ENCODE results near the gene PITX1. TPM values are rescaled to one million over a fixed set of nuclear protein-coding genes. Genes with fewer than 3 reads are reported as not detected.

The PITX1 gene
- total RNA-seq, 1 experiment from 2014 or later = 31.0 TPM

GRCh38 chr5:135027697-135028615, 6.1 kb downstream of the PITX1 start:
- RAD21 ChIA-PET (ENCODE audit: low non-redundant PET in 1 of 2, low total read pairs in 2 of 2, uncharacterized antibody in 2 of 2, unreplicated experiment in 2 of 2) = no interaction called here
- peaks cover 0 to 3% of the 10 kb centered on the region in 2 experiments; a peak in 1 of 4 replicates for H3K36me3 ChIP-seq (ENCODE audit: control insufficient read depth in 1 of 2, insufficient read depth in 2 of 2, low read length in 2 of 2)
- H3K27ac ChIP-seq (ENCODE audit: low read depth, low read length) = no peak overlapping the region
- H3K79me2 ChIP-seq (ENCODE audit: insufficient read depth, low read length) = peaks cover 51% of the 10 kb centered on the region
- no peak overlapping the region for H2AFZ ChIP-seq (ENCODE audit: low read depth, low read length, poor library complexity, severe bottlenecking)
- peaks cover 13 to 25% of the 10 kb centered on the region in 2 experiments; a peak in 3 of 4 replicates for H3K4me1 ChIP-seq (ENCODE audit: control insufficient read depth in 1 of 2, insufficient read depth in 2 of 2, low read length in 2 of 2)
- POLR2A ChIA-PET = no interaction called here
- H3K4me2 ChIP-seq (ENCODE audit: low read length) = no peak overlapping the region
- no TSS peak for BruUV-seq (replicated peaks)
- CTCF ChIA-PET = no interaction called here
- no peak overlapping the region for H3K9ac ChIP-seq (ENCODE audit: low read length)
- TF ChIP-seq, protein P1, sequence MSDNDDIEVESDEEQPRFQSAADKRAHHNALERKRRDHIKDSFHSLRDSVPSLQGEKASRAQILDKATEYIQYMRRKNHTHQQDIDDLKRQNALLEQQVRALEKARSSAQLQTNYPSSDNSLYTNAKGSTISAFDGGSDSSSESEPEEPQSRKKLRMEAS (IDR thresholded peaks at IDR 0.05) = no peak
- no peak for TF ChIP-seq ATF3 (IDR thresholded peaks at IDR 0.05)
- ATAC-seq = no peak
- no peaks in the 10 kb centered on the region for H3K9me2 ChIP-seq (ENCODE audit: insufficient read depth)
- no peaks in the 10 kb centered on the region for H4K20me1 ChIP-seq (ENCODE audit: insufficient read depth)
- no peak for DNase-seq (ENCODE audit: low read depth, low spot score)
- H3K9me3 ChIP-seq (ENCODE audit: control insufficient read depth in 1 of 2, insufficient read depth in 1 of 2, low read depth in 1 of 2, low read length in 2 of 2) = no peaks in the 10 kb centered on the region
- no peaks in the 10 kb centered on the region for H3K27me3 ChIP-seq (ENCODE audit: insufficient read depth, low read length)
- intact Hi-C loops (cut with micrococcal nuclease) = no loop called here
- no peak overlapping the region for H3K4me3 ChIP-seq (replicated peaks in 1 of 2; ENCODE audit: low read depth in 1 of 2, low read length in 2 of 2)

DNA sequence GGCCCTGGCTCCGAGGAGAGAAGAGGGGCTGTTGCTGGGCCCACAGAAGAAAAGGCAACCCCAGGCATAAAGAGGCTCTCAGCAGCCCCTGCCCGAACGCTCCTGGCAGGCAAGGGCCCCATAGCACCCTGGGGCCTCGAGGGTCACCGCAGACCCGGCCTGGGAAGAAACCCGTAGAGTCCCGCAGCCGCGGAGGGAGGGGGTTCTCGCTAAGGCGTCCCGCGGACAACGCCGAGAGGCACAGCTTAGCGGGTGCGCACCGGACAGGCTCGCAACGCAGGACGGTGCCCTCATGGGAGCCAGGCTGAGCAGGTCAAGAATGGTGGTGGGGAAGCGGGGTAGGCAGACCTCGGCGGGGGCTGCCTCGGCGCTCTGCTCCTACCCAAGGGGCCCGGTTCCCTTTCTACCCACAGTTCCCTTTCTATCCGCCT, 6.7 kb downstream of the PITX1 start:
- intact Hi-C loops (cut with micrococcal nuclease) = no loop called here
- CTCF ChIA-PET = no interaction called here
- no peak for TF ChIP-seq EZH2phosphoT487 (IDR thresholded peaks at IDR 0.05; ENCODE audit: borderline replicate concordance)
- no peak for TF ChIP-seq TCF7L2 (IDR thresholded peaks at IDR 0.05; ENCODE audit: borderline replicate concordance, extremely low read depth, insufficient read depth, insufficient read length)
- no peak for TF ChIP-seq JUND (IDR thresholded peaks at IDR 0.05)
- no peak for TF ChIP-seq RAD21 (IDR thresholded peaks at IDR 0.05; ENCODE audit: low read depth)
- no peak for TF ChIP-seq POLR2A (IDR thresholded peaks at IDR 0.05; ENCODE audit: borderline replicate concordance, extremely low read depth, insufficient read depth, insufficient read length)
- TF ChIP-seq YY1 (IDR thresholded peaks at IDR 0.05; ENCODE audit: extremely low read depth, insufficient replicate concordance, low read depth, low read length) = no peak
- BruUV-seq (replicated peaks) = no TSS peak
- H3K79me2 ChIP-seq (ENCODE audit: insufficient read depth, low read length) = peaks cover 44% of the 10 kb centered on the region
- H3K4me3 ChIP-seq (replicated peaks in 1 of 2; ENCODE audit: low read depth in 1 of 2, low read length in 2 of 2) = no peak overlapping the region
- no peak overlapping the region for H3K4me2 ChIP-seq (ENCODE audit: low read length)
- no peak overlapping the region for H3K9ac ChIP-seq (ENCODE audit: low read length)
- RAD21 ChIA-PET (ENCODE audit: low non-redundant PET in 1 of 2, low total read pairs in 2 of 2, uncharacterized antibody in 2 of 2, unreplicated experiment in 2 of 2) = no interaction called here
- no peaks in the 10 kb centered on the region for H3K9me2 ChIP-seq (ENCODE audit: insufficient read depth)
- no peaks in the 10 kb centered on the region for H3K27me3 ChIP-seq (ENCODE audit: insufficient read depth, low read length)
- DNase-seq (ENCODE audit: low read depth, low spot score) = no peak
- no peaks in the 10 kb centered on the region for H3K9me3 ChIP-seq (ENCODE audit: control insufficient read depth in 1 of 2, insufficient read depth in 1 of 2, low read depth in 1 of 2, low read length in 2 of 2)
- H4K20me1 ChIP-seq (ENCODE audit: insufficient read depth) = no peaks in the 10 kb centered on the region
- POLR2A ChIA-PET = no interaction called here
- H2AFZ ChIP-seq (ENCODE audit: low read depth, low read length, poor library complexity, severe bottlenecking) = no peak overlapping the region
- peaks cover 13 to 25% of the 10 kb centered on the region in 2 experiments; a peak in 3 of 4 replicates for H3K4me1 ChIP-seq (ENCODE audit: control insufficient read depth in 1 of 2, insufficient read depth in 2 of 2, low read length in 2 of 2)
- H3K36me3 ChIP-seq (ENCODE audit: control insufficient read depth in 1 of 2, insufficient read depth in 2 of 2, low read length in 2 of 2) = peaks cover 0 to 3% of the 10 kb centered on the region in 2 experiments; a peak in 1 of 4 replicates
- no peak overlapping the region for H3K27ac ChIP-seq (ENCODE audit: low read depth, low read length)
- no peak for ATAC-seq
